ENCODE results near the gene TSSC4.
A peak's percentile ranks its signal among the peaks of the same experiment; 100 is the strongest.

Gene TSSC4

DNA sequence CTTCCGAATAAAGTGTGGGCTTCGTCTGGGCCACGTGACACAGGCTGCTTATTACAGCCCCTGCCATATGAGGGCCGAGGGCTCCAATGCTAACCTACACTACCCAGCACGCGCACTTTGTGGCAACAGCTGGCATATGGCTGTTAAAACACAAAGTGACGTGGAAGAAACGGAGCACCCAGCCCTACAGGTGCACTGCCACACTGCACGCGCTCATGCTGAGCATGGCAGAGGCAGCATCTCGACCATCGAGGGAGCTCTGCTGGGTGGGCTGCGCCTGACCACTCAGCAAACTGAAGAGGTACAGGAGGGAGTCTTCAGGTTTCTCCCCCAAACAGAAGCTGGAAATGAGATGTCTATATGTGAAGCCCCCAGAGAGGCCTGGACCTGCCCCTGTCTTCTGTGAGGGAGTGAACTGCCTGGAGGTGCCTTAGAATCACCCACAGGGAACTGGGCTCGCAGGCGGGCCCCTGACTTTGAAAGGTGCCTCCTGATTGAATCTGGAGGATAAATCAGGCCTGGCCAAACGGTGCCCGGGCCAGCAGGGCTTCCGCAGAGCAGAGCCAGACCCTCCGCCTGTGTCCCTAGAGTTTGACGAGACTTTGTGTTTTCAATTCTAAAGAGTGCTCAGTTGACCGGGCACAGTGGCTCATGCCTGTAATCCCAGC is 18.3 kb downstream of the TSSC4 start:
- H3K4me3 ChIP-seq (replicated peaks in 1 of 2; ENCODE audit: low read depth in 2 of 2, low read length in 2 of 2), result no peak overlapping the region
- DNase-seq (ENCODE audit: low read depth in 2 of 2), result no peak
- no peak for TF ChIP-seq CTCF (IDR thresholded peaks at IDR 0.05; ENCODE audit: low read depth, low read length)

- no peak overlapping the region for H3K4me3 ChIP-seq (replicated peaks in 1 of 2; ENCODE audit: low read depth in 2 of 2, low read length in 2 of 2)
- DNase-seq (ENCODE audit: low read depth in 2 of 2), result peak; percentile 80 to 88
- TF ChIP-seq CTCF (IDR thresholded peaks at IDR 0.05; ENCODE audit: low read depth, low read length), result peak; percentile 90
These were observed 19.3 kb downstream of the TSSC4 start for GRCh38 chr11:2419638-2420501.

DNA sequence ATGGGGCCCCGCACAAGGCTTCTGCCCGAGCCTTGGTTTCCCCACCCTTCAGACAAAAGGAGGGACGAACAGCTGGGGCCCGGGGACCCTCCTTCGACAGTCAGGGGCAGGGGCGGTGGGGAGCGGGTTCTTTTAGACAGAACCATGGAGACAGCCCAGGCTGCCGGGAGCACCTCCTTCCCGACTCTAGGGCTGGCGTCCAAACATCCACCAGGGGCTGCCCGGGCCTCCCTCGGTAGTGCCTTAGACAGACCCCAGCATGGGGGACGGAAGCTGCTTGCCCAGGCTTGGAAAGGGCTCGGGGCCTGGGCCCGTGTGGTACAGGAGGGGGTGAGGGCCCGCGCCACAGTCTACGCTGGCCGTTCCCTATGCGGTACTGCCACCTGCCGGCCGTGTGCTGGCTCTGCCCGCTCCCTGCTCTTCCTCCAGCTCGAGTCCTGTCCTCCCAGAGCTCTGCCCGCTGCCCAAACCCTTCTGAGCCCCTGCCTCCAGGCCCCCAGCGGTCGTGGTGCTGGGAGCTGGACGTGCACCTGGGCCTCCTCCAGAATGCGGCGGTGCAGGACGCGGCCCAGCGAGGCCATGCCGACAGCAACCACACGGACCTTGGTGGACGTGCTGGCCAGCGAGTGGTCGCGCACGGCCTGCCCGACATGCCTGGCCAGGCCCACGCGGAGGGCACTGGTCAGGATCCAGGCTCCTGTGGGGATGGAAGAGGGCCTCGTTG is 20.1 kb downstream of the TSSC4 start:
- no peak overlapping the region for H3K4me3 ChIP-seq (replicated peaks in 1 of 2; ENCODE audit: low read depth in 2 of 2, low read length in 2 of 2)
- peak; percentile 67 to 74 for DNase-seq (ENCODE audit: low read depth in 2 of 2)
- peak; percentile 92 for TF ChIP-seq CTCF (IDR thresholded peaks at IDR 0.05; ENCODE audit: low read depth, low read length)

DNA sequence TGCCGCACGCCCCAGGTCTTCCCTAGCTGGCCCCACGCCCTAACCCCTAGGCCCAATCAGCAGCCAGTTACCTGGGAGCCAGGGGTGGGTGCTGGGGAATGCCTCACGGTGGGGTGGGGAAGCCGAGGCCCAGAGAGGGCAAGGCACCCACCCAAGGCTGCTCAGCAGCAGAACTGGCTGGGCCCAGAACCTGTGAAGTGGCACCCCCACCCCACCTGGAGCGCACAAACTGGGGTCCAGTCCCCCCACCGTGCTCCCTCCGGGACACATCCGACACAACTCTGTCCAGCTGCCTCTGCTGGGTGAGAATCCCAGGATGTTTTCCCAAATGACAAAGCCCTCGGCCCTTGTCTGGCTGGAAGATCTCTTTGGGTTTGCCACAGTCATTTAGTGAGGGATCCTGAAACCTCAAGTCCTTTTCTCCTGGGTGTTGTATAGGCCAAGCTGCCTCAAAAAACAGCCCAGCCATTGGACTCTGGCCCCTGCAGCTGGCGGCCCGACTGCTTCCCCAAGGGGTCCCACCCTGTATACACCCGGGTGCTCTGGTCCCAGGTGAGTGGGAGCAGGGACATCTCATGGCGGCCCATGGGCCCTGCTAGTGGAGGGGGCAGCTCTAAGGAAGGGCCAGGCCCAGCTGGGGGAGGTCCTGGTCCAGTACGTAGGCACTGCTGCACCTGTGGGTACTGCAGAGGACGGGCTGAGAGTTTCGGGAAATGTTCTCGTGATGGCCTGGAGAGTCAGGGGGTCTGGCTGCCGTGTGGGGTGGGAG is 20.9 kb downstream of the TSSC4 start:
- H3K4me3 ChIP-seq (replicated peaks in 1 of 2; ENCODE audit: low read depth in 2 of 2, low read length in 2 of 2), result no peak overlapping the region
- no peak for DNase-seq (ENCODE audit: low read depth in 2 of 2)
- TF ChIP-seq CTCF (IDR thresholded peaks at IDR 0.05; ENCODE audit: low read depth, low read length), result no peak

- no peak overlapping the region for H3K4me3 ChIP-seq (replicated peaks in 1 of 2; ENCODE audit: low read depth in 2 of 2, low read length in 2 of 2)
- TF ChIP-seq CTCF (IDR thresholded peaks at IDR 0.05; ENCODE audit: low read depth, low read length), result no peak
- DNase-seq (ENCODE audit: low read depth in 2 of 2), result no peak
These were observed 21.4 kb downstream of the TSSC4 start for GRCh38 chr11:2421996-2422395.

DNA sequence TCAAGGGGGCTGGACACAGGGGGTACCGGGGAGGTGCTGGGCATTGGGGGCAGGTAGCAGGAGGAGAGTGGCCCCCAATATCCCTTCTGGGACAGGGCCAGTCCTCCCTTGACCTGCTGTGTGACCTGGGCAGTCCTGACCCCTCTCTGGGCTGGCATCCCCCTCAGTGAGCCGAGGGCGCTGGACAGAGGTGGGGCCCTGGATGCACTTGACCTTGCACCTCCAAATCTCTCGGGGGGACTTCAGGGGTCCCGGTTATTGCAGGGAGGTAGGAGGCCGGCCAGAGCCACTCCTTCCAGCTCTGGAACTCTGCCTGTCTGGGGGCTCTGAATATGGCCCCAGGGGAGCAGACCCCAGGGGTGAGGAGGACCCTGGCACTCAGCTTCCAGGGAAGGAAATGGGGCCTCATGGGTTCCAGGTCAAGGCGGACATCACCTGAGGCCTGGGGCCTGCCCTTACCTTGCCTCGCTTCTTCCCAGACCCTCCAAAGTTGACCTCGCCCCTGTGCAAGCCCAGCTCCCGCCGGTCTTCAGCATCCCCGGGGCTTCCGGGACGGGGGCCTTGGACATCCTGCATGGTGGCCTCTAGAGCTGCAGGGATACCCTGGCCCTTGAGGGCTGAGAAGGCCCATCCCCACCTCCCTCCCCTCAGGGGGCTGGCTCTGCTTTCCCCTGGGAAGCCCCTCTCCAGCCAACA is 22.1 kb downstream of the TSSC4 start:
- no peak overlapping the region for H3K4me3 ChIP-seq (replicated peaks in 1 of 2; ENCODE audit: low read depth in 2 of 2, low read length in 2 of 2)
- no peak for TF ChIP-seq CTCF (IDR thresholded peaks at IDR 0.05; ENCODE audit: low read depth, low read length)
- no peak for DNase-seq (ENCODE audit: low read depth in 2 of 2)
